ENCODE data around the gene DHRS7C. TPM values are rescaled to one million over a fixed set of nuclear protein-coding genes. Genes with fewer than 3 reads are reported as not detected.
"Not testable (repeated sequence)": the region's sequence is repeated elsewhere in the genome, so short reads cannot be mapped to it uniquely, and the experiment has no call there.

Gene DHRS7C
- total and polyA plus RNA-seq, 11 donors: 1.8 to 71.2 (median 23.4) TPM

DNA sequence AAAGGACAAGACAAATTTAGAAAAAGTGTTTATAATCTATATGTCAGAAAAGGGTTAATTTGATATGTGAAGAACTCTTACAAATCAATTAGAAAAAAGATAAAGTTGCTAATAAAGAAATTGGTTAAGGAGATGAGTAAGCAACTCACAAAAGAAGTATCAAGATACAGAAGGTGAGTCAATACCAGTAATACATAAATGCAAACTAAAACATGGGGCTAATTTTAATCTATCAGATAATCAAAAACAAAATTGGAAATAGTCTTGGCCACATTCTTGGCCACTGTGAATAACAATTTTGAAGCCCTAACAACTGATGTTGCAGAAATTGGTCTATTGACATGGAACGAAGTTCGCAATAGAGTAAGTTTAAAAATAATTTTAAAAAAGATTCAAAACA lies 6.8 kb downstream of the DHRS7C start:
- TF ChIP-seq, protein P1, sequence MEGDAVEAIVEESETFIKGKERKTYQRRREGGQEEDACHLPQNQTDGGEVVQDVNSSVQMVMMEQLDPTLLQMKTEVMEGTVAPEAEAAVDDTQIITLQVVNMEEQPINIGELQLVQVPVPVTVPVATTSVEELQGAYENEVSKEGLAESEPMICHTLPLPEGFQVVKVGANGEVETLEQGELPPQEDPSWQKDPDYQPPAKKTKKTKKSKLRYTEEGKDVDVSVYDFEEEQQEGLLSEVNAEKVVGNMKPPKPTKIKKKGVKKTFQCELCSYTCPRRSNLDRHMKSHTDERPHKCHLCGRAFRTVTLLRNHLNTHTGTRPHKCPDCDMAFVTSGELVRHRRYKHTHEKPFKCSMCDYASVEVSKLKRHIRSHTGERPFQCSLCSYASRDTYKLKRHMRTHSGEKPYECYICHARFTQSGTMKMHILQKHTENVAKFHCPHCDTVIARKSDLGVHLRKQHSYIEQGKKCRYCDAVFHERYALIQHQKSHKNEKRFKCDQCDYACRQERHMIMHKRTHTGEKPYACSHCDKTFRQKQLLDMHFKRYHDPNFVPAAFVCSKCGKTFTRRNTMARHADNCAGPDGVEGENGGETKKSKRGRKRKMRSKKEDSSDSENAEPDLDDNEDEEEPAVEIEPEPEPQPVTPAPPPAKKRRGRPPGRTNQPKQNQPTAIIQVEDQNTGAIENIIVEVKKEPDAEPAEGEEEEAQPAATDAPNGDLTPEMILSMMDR (IDR thresholded peaks at IDR 0.05): no peak
- no peak for TF ChIP-seq POLR2A (IDR thresholded peaks at IDR 0.05)
- Histone ChIP-seq H3K27ac (no peak overlapping the region), H3K9me3 (no peaks in the 10 kb centered on the region), H3K4me3 (no peak overlapping the region), H3K4me1 (no peaks in the 10 kb centered on the region), H3K36me3 (no peaks in the 10 kb centered on the region), H3K27me3 (peaks cover 0 to 31% (median 0%) of the 10 kb centered on the region in 9 donors)
- WGBS, 4 donors: 94 to 96% (median 95%) methylated on average over 2 of the region's 2 CpGs
- no peak for DNase-seq
- intact Hi-C loops (cut with DNase I): no loop called here
- no peak for ATAC-seq

- ATAC-seq; H3K9me3 ChIP-seq; H3K27ac ChIP-seq; H3K4me1 ChIP-seq; H3K36me3 ChIP-seq; DNase-seq; H3K4me3 ChIP-seq; intact Hi-C loops (cut with DNase I): not testable (repeated sequence)
- 82 to 91% (median 87%) methylated on average over 5 of the region's 5 CpGs for WGBS, 4 donors
- H3K27me3 ChIP-seq: peaks cover 0 to 31% (median 0%) of the 10 kb centered on the region in 9 donors
Measured at GRCh38 chr17:9783465-9783864, 7.9 kb downstream of the DHRS7C start.

GRCh38 chr17:9783050-9783449 lies 8.3 kb downstream of the DHRS7C start:
- no peaks in the 10 kb centered on the region for H3K9me3 ChIP-seq
- H3K36me3 ChIP-seq: no peaks in the 10 kb centered on the region
- intact Hi-C loops (cut with DNase I): no loop called here
- peaks cover 0 to 31% (median 0%) of the 10 kb centered on the region in 9 donors for H3K27me3 ChIP-seq
- H3K27ac ChIP-seq: no peak overlapping the region
- no peak for TF ChIP-seq POLR2A (IDR thresholded peaks at IDR 0.05)
- TF ChIP-seq, protein P1 (IDR thresholded peaks at IDR 0.05): no peak
- no peak overlapping the region for H3K4me3 ChIP-seq
- DNase-seq (no peak), ATAC-seq (no peak)
- H3K4me1 ChIP-seq: no peaks in the 10 kb centered on the region
- 64 to 79% (median 75%) methylated on average over 4 of the region's 4 CpGs for WGBS, 4 donors

DNA sequence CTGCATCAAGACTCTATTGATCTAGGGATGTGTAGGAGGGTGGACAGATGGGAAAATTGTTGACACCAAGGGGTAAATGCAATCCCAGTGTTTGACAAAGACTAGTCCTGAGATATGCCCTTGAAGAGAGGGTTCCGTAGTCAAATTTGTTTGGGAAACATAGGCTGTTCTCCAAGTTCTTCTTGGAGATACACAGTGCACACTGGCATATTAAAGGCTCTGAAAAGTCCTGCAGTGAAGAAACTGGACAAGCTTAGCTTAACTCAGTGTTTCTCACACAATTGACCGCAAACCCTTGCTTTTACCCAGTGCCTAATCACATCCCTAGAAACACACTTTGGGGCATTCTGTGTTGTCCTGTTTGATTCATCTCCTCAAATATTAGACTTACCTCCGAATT lies 10.8 kb downstream of the DHRS7C start:
- Histone ChIP-seq H3K4me3 (no peak overlapping the region), H3K27me3 (peaks cover 0 to 27% (median 0%) of the 10 kb centered on the region in 9 donors), H3K27ac (no peak overlapping the region), H3K9me3 (peaks cover 0 to 11% (median 0%) of the 10 kb centered on the region in 12 donors), H3K36me3 (no peaks in the 10 kb centered on the region), H3K4me1 (no peaks in the 10 kb centered on the region)
- ATAC-seq (no peak), DNase-seq (no peak)
- intact Hi-C loops (cut with DNase I): no loop called here
- 89 to 98% (median 91%) methylated on average over 3 of the region's 3 CpGs for WGBS, 4 donors
- TF ChIP-seq, protein P1 (IDR thresholded peaks at IDR 0.05): no peak
- TF ChIP-seq POLR2A (IDR thresholded peaks at IDR 0.05): no peak

- intact Hi-C loops (cut with DNase I): no loop called here
- WGBS, 4 donors: 89 to 92% (median 90%) methylated on average over 9 of the region's 9 CpGs
- H3K27ac ChIP-seq: no peak overlapping the region
Measured at GRCh38 chr17:9776911-9777310, 14.5 kb downstream of the DHRS7C start.

More at GRCh38 chr17:9776911-9777310, 14.5 kb downstream of the DHRS7C start:
- DNase-seq (no peak), ATAC-seq (no peak)
- Histone ChIP-seq H3K4me1 (no peaks in the 10 kb centered on the region), H3K4me3 (no peak overlapping the region), H3K9me3 (peaks cover 0 to 11% (median 0%) of the 10 kb centered on the region in 12 donors), H3K36me3 (no peaks in the 10 kb centered on the region), H3K27me3 (peaks cover 0 to 11% (median 0%) of the 10 kb centered on the region in 9 donors)
- TF ChIP-seq, protein P1 (IDR thresholded peaks at IDR 0.05): no peak
- TF ChIP-seq POLR2A (IDR thresholded peaks at IDR 0.05): no peak

All from heart left ventricle (tissue), 16 donors.